PC-9 (cell line): Measurements from ENCODE around the gene PARVG. TPM values are rescaled to one million over a fixed set of nuclear protein-coding genes. Genes with fewer than 3 reads are reported as not detected.

Source experiments
- BruUV-seq: library from RNA; stranded (reverse); fragments of 400-500 nt; replicated peaks from 2 replicates; lab custom pipeline; 2021; lab: Mats Ljungman, UMichigan
- CTCF ChIA-PET: fragments of 300-600 bp; sonication (Branson Sonifier 250); formaldehyde crosslinking; loops from one replicate; lab custom pipeline; 2022; ENCODE audit warnings: antibody characterized with exemption; lab: Charles Lee
- POLR2A ChIA-PET: fragments of 300-600 bp; sonication (Branson Sonifier 250); formaldehyde crosslinking; loops from one replicate; lab custom pipeline; 2022; ENCODE audit warnings: antibody characterized with exemption; ENCODE audit not compliant: unreplicated experiment; lab: Charles Lee
- DNase-seq, 2 experiments: peaks; one replicate each; pipeline versions ENCODE4 v3.0.0 to v3.0.0-alpha.2; 2015 to 2022; ENCODE audit warnings: mixed read lengths in 1 of 2
- H2AFZ ChIP-seq: fragments of 200-600 bp; sonication (generic); 2 replicates; pipeline ENCODE4 v1.8.1; 2017; ENCODE audit warnings: antibody characterized with exemption
- H3F3A ChIP-seq: fragments of 200-600 bp; sonication (generic); 2 replicates; pipeline ENCODE4 v1.8.1; 2017; ENCODE audit warnings: antibody characterized with exemption, mild to moderate bottlenecking, low read depth; ENCODE audit not compliant: insufficient read depth
- H3K27ac ChIP-seq: fragments of 200-600 bp; sonication (generic); 2 replicates; pipeline ENCODE4 v1.6.1; 2016; ENCODE audit warnings: mixed run types
- H3K27me3 ChIP-seq: fragments of 200-600 bp; sonication (generic); 2 replicates; pipeline ENCODE4 v1.6.1; 2016; ENCODE audit warnings: low read depth, mixed run types; ENCODE audit not compliant: insufficient read depth
- H3K36me3 ChIP-seq: fragments of 200-600 bp; sonication (generic); 2 replicates; pipeline ENCODE4 v1.6.1; 2016; ENCODE audit warnings: low read depth, mixed run types
- H3K4me1 ChIP-seq: fragments of 200-600 bp; sonication (generic); replicated peaks from 2 replicates; pipeline ENCODE4 v1.6.1; 2016; ENCODE audit warnings: mixed run types; ENCODE audit not compliant: insufficient read depth
- H3K4me2 ChIP-seq: fragments of 200-600 bp; sonication (generic); 2 replicates; pipeline ENCODE4 v1.6.1; 2017; ENCODE audit warnings: mixed run types
- H3K4me3 ChIP-seq: fragments of 200-600 bp; sonication (generic); 2 replicates; pipeline ENCODE4 v1.6.1; 2016; ENCODE audit warnings: mixed run types
- H3K79me2 ChIP-seq: fragments of 200-600 bp; sonication (generic); 2 replicates; pipeline ENCODE4 v1.6.1; 2017; ENCODE audit warnings: low read depth, mixed run types
- H3K9me2 ChIP-seq: fragments of 200-600 bp; sonication (generic); 2 replicates; pipeline ENCODE4 v1.8.1; 2017; ENCODE audit warnings: mild to moderate bottlenecking; ENCODE audit not compliant: insufficient read depth
- H3K9me3 ChIP-seq: fragments of 200-600 bp; sonication (generic); 2 replicates; pipeline ENCODE4 v1.8.1; 2016; ENCODE audit warnings: low read depth; ENCODE audit not compliant: insufficient read depth
- H4K20me1 ChIP-seq: fragments of 200-600 bp; sonication (generic); 2 replicates; pipeline ENCODE4 v1.8.1; 2017; ENCODE audit not compliant: insufficient read depth
- CTCF ChIP-seq: fragments of 200-600 bp; sonication (generic); conservative IDR thresholded peaks from 2 replicates; pipeline ENCODE4 v1.6.1; 2017; ENCODE audit warnings: mixed run types, antibody characterized with exemption, mild to moderate bottlenecking, moderate library complexity
- EZH2 ChIP-seq: fragments of 200-600 bp; sonication (generic); IDR thresholded peaks from 2 replicates; pipeline ENCODE4 v1.8.0; 2017; ENCODE audit warnings: antibody characterized with exemption, low read depth
- intact Hi-C: fragments of 100-400 bp; cut with micrococcal nuclease; formaldehyde crosslinking; loops from one replicate; pipeline ENCODE4 v1.10.0; 2022; ENCODE audit not compliant: unreplicated experiment
- total RNA-seq: library from RNA; stranded (reverse); gene quantifications from 2 replicates; pipeline ENCODE4 v1.2.3, GENCODE V29; 2021

The PARVG gene
- total RNA-seq, 1 experiment from 2014 or later = not detected

GRCh38 chr22:44224166-44224565 is 43.4 kb downstream of the PARVG start:
- intact Hi-C loops = no loop called here
- Histone ChIP-seq H3K4me3 (no peak overlapping the region), H3K27ac (no peak overlapping the region), H3K79me2 (no peaks in the 10 kb centered on the region), H3K9me3 (no peaks in the 10 kb centered on the region), H3K9me2 (no peaks in the 10 kb centered on the region), H3K36me3 (no peaks in the 10 kb centered on the region), H2AFZ (no peak overlapping the region), H3K27me3 (peaks cover 51% of the 10 kb centered on the region), H3K4me1 (no peaks in the 10 kb centered on the region), H3K4me2 (no peak overlapping the region), H3F3A (no peaks in the 10 kb centered on the region), H4K20me1 (no peaks in the 10 kb centered on the region)
- TF ChIP-seq CTCF = no peak
- TF ChIP-seq EZH2 = no peak
- ChIA-PET CTCF (no interaction called here), POLR2A (no interaction called here)
- no TSS peak for BruUV-seq
- no peak for DNase-seq

GRCh38 chr22:44225091-44225689 is 44.5 kb downstream of the PARVG start:
- no peaks in the 10 kb centered on the region for H3K9me2 ChIP-seq
- no peak overlapping the region for H3K4me2 ChIP-seq
- no TSS peak for BruUV-seq
- H3F3A ChIP-seq = no peaks in the 10 kb centered on the region
- H4K20me1 ChIP-seq = no peaks in the 10 kb centered on the region
- ChIA-PET POLR2A (no interaction called here), CTCF (no interaction called here)
- H3K4me1 ChIP-seq = no peaks in the 10 kb centered on the region
- H3K27ac ChIP-seq = no peak overlapping the region
- TF ChIP-seq CTCF = no peak
- TF ChIP-seq EZH2 = no peak
- no peaks in the 10 kb centered on the region for H3K79me2 ChIP-seq
- no peak overlapping the region for H2AFZ ChIP-seq
- H3K36me3 ChIP-seq = no peaks in the 10 kb centered on the region
- no peaks in the 10 kb centered on the region for H3K9me3 ChIP-seq
- peaks cover 43% of the 10 kb centered on the region for H3K27me3 ChIP-seq
- intact Hi-C loops = no loop called here
- no peak for DNase-seq
- H3K4me3 ChIP-seq = no peak overlapping the region

- Histone ChIP-seq H3K36me3 (no peaks in the 10 kb centered on the region), H3K27me3 (peaks cover 36% of the 10 kb centered on the region), H3K4me1 (no peaks in the 10 kb centered on the region), H3K27ac (no peak overlapping the region), H3K79me2 (no peaks in the 10 kb centered on the region), H3K9me2 (no peaks in the 10 kb centered on the region), H2AFZ (no peak overlapping the region), H4K20me1 (no peaks in the 10 kb centered on the region), H3K9me3 (no peaks in the 10 kb centered on the region), H3K4me2 (no peak overlapping the region), H3K4me3 (no peak overlapping the region), H3F3A (no peaks in the 10 kb centered on the region)
- ChIA-PET POLR2A (no interaction called here), CTCF (no interaction called here)
- TF ChIP-seq CTCF = no peak
- TF ChIP-seq EZH2 = no peak
- DNase-seq = no peak
- intact Hi-C loops = no loop called here
- no TSS peak for BruUV-seq
Observed at GRCh38 chr22:44225812-44226211, 45.1 kb downstream of the PARVG start.
